Measurements from ENCODE around the gene PLEKHM3.

Gene PLEKHM3

GRCh38 chr2:207847098-207847806 is 178.1 kb downstream of the PLEKHM3 start:
- DNase-seq: no peak

- DNase-seq: no peak
These were observed 180.0 kb downstream of the PLEKHM3 start for GRCh38 chr2:207845202-207845864.

- no peak for DNase-seq
These were observed 180.7 kb downstream of the PLEKHM3 start for GRCh38 chr2:207844648-207845047.

GRCh38 chr2:207840101-207840500 is 185.2 kb downstream of the PLEKHM3 start:
- DNase-seq: no peak

- DNase-seq: no peak
These were observed 185.8 kb downstream of the PLEKHM3 start for GRCh38 chr2:207839575-207839974.

- no peak for DNase-seq
These were observed 186.3 kb downstream of the PLEKHM3 start for GRCh38 chr2:207839028-207839427.

GRCh38 chr2:207836521-207837133 is 188.7 kb downstream of the PLEKHM3 start:
- no peak for DNase-seq

GRCh38 chr2:207835805-207836204 is 189.5 kb downstream of the PLEKHM3 start:
- no peak for DNase-seq

GRCh38 chr2:207833251-207833751 is 192.0 kb downstream of the PLEKHM3 start:
- DNase-seq: no peak

- DNase-seq: no peak
These were observed 193.6 kb downstream of the PLEKHM3 start for GRCh38 chr2:207831584-207832248.

- DNase-seq: no peak
These were observed 194.4 kb downstream of the PLEKHM3 start for GRCh38 chr2:207830778-207831438.

- no peak for DNase-seq
These were observed 196.8 kb downstream of the PLEKHM3 start for GRCh38 chr2:207828361-207829057.

- DNase-seq: no peak
These were observed 199.3 kb downstream of the PLEKHM3 start for GRCh38 chr2:207825978-207826377.

GRCh38 chr2:207825045-207825954 is 200.0 kb downstream of the PLEKHM3 start:
- no peak for DNase-seq

GRCh38 chr2:207823865-207824264 is 201.5 kb downstream of the PLEKHM3 start:
- no peak for DNase-seq

- DNase-seq: no peak
These were observed 205.2 kb downstream of the PLEKHM3 start for GRCh38 chr2:207819839-207820784.

GRCh38 chr2:207819021-207819797 is 206.1 kb downstream of the PLEKHM3 start:
- no peak for DNase-seq

GRCh38 chr2:207816546-207816945 is 208.8 kb downstream of the PLEKHM3 start:
- no peak for DNase-seq

GRCh38 chr2:207815254-207815653 is 210.1 kb downstream of the PLEKHM3 start:
- DNase-seq: no peak
